Neural progenitor cell (in vitro differentiated cells): ENCODE measurements around the gene PRR16. TPM values are rescaled to one million over a fixed set of nuclear protein-coding genes. Genes with fewer than 3 reads are reported as not detected.

ENCODE experiments used
- DNase-seq: peaks from one replicate; pipeline ENCODE4 v3.0.0-alpha.2; 2016; ENCODE audit warnings: low spot score
- H2AFZ ChIP-seq: fragments of 200-600 bp; sonication (generic); replicated peaks from 2 replicates; pipeline ENCODE4 v1.6.1; 2016; ENCODE audit warnings: antibody characterized with exemption
- H3F3A ChIP-seq: fragments of 200-600 bp; sonication (generic); 2 replicates; pipeline ENCODE4 v1.6.1; 2016; ENCODE audit warnings: antibody characterized with exemption, low read depth
- H3K27ac ChIP-seq: fragments of 200-600 bp; sonication (generic); 2 replicates; pipeline ENCODE4 v1.5.1; 2016; ENCODE audit warnings: mild to moderate bottlenecking
- H3K27me3 ChIP-seq: fragments of 200-600 bp; sonication (generic); 2 replicates; pipeline ENCODE4 v1.6.1; 2016; ENCODE audit warnings: mild to moderate bottlenecking, moderate library complexity
- H3K36me3 ChIP-seq: fragments of 200-600 bp; sonication (generic); 2 replicates; pipeline ENCODE4 v1.5.1; 2016
- H3K4me1 ChIP-seq: fragments of 200-600 bp; sonication (generic); 2 replicates; pipeline ENCODE4 v1.6.1; 2016; ENCODE audit warnings: mixed run types
- H3K4me2 ChIP-seq: fragments of 200-600 bp; sonication (generic); 2 replicates; pipeline ENCODE4 v1.6.1; 2016
- H3K4me3 ChIP-seq: fragments of 200-600 bp; sonication (generic); 2 replicates; pipeline ENCODE4 v1.5.1; 2016
- H3K79me2 ChIP-seq: fragments of 200-600 bp; sonication (generic); 2 replicates; pipeline ENCODE4 v1.6.1; 2016; ENCODE audit warnings: low read depth
- H3K9ac ChIP-seq: fragments of 200-600 bp; sonication (generic); 2 replicates; pipeline ENCODE4 v1.6.1; 2016
- H3K9me3 ChIP-seq: fragments of 200-600 bp; sonication (generic); 2 replicates; pipeline ENCODE4 v1.5.1; 2016; ENCODE audit warnings: low read depth
- H4K20me1 ChIP-seq: fragments of 200-600 bp; sonication (generic); 2 replicates; pipeline ENCODE4 v1.6.1; 2016; ENCODE audit warnings: low read depth
- H3K27ac Mint-ChIP-seq: 3 replicates; pipeline ENCODE4 v1.8.0; 2021; ENCODE audit warnings: mixed read lengths
- H3K27me3 Mint-ChIP-seq: 2 replicates; pipeline ENCODE4 v1.8.0; 2022; ENCODE audit warnings: low read depth, mild to moderate bottlenecking, inconsistent platforms, moderate library complexity, mixed read lengths; ENCODE audit not compliant: insufficient read depth
- H3K36me3 Mint-ChIP-seq: 3 replicates; pipeline ENCODE4 v1.8.0; 2021; ENCODE audit warnings: mixed read lengths
- H3K4me1 Mint-ChIP-seq: 3 replicates; pipeline ENCODE4 v1.8.0; 2021; ENCODE audit warnings: mixed read lengths
- H3K4me3 Mint-ChIP-seq: 3 replicates; pipeline ENCODE4 v1.8.0; 2021; ENCODE audit warnings: mild to moderate bottlenecking, moderate library complexity, mixed read lengths
- H3K9me3 Mint-ChIP-seq: 3 replicates; pipeline ENCODE4 v1.8.0; 2020; ENCODE audit warnings: mixed read lengths
- CTCF ChIP-seq: fragments of 200-600 bp; sonication (generic); IDR thresholded peaks from 2 replicates; pipeline ENCODE4 v1.5.1; 2017; ENCODE audit warnings: antibody characterized with exemption, mild to moderate bottlenecking
- EZH2 ChIP-seq: fragments of 200-600 bp; sonication (generic); IDR thresholded peaks from 2 replicates; pipeline ENCODE4 v1.6.1; 2017; ENCODE audit warnings: antibody characterized with exemption, mild to moderate bottlenecking, moderate library complexity
- EZH2phosphoT487 ChIP-seq: fragments of 200-600 bp; sonication (generic); IDR thresholded peaks from 2 replicates; pipeline ENCODE4 v1.6.1; 2017; ENCODE audit warnings: antibody characterized with exemption
- total RNA-seq: library from RNA; depleted of rRNA; stranded (reverse); fragments of >200 nt; gene quantifications from 2 replicates; pipeline ENCODE4 v1.2.3, GENCODE V29; 2015; ENCODE audit warnings: low replicate concordance

The PRR16 gene
- total RNA-seq, 1 donor from 2014 or later: not detected

- H3K9me3 Mint-ChIP-seq: no peaks in the 10 kb centered on the region
- no peak for DNase-seq
- no peaks in the 10 kb centered on the region for H3K79me2 ChIP-seq
- H3K4me1 Mint-ChIP-seq: no peaks in the 10 kb centered on the region
- no peaks in the 10 kb centered on the region for H3K27me3 Mint-ChIP-seq
- no peak overlapping the region for H2AFZ ChIP-seq
- TF ChIP-seq EZH2phosphoT487: no peak
- H3K9ac ChIP-seq: no peak overlapping the region
- no peaks in the 10 kb centered on the region for H3K36me3 Mint-ChIP-seq
- H3K4me1 ChIP-seq: no peaks in the 10 kb centered on the region
- no peak overlapping the region for H3K27ac ChIP-seq
- H3K4me3 ChIP-seq: no peak overlapping the region
- no peak overlapping the region for H3K27ac Mint-ChIP-seq
- H3K27me3 ChIP-seq: no peaks in the 10 kb centered on the region
- H4K20me1 ChIP-seq: no peaks in the 10 kb centered on the region
- no peaks in the 10 kb centered on the region for H3K36me3 ChIP-seq
- H3K4me2 ChIP-seq: no peak overlapping the region
- H3F3A ChIP-seq: no peaks in the 10 kb centered on the region
- no peaks in the 10 kb centered on the region for H3K9me3 ChIP-seq
- H3K4me3 Mint-ChIP-seq: no peak overlapping the region
Observed at GRCh38 chr5:120499876-120500563, 35.9 kb downstream of the PRR16 start.

- H3K4me3 Mint-ChIP-seq: no peak overlapping the region
- H3K9me3 Mint-ChIP-seq: no peaks in the 10 kb centered on the region
- Histone ChIP-seq H3F3A (no peaks in the 10 kb centered on the region), H3K4me1 (no peaks in the 10 kb centered on the region), H3K27ac (no peak overlapping the region), H3K27me3 (no peaks in the 10 kb centered on the region), H2AFZ (no peak overlapping the region), H4K20me1 (no peaks in the 10 kb centered on the region), H3K79me2 (no peaks in the 10 kb centered on the region), H3K4me2 (no peak overlapping the region), H3K36me3 (no peaks in the 10 kb centered on the region), H3K9ac (no peak overlapping the region), H3K9me3 (no peaks in the 10 kb centered on the region), H3K4me3 (no peak overlapping the region)
- no peaks in the 10 kb centered on the region for H3K4me1 Mint-ChIP-seq
- no peaks in the 10 kb centered on the region for H3K36me3 Mint-ChIP-seq
- no peak overlapping the region for H3K27ac Mint-ChIP-seq
- H3K27me3 Mint-ChIP-seq: no peaks in the 10 kb centered on the region
- TF ChIP-seq EZH2 (no peak), EZH2phosphoT487 (no peak), CTCF (no peak)
- no peak for DNase-seq
Observed at GRCh38 chr5:120502531-120502930, 38.4 kb downstream of the PRR16 start.

GRCh38 chr5:120503341-120503740 lies 39.2 kb downstream of the PRR16 start:
- Histone ChIP-seq H4K20me1 (no peaks in the 10 kb centered on the region), H3K4me2 (no peak overlapping the region), H3K9ac (no peak overlapping the region), H3K79me2 (no peaks in the 10 kb centered on the region), H3K4me1 (no peaks in the 10 kb centered on the region), H3K27ac (no peak overlapping the region), H2AFZ (no peak overlapping the region), H3K36me3 (no peaks in the 10 kb centered on the region), H3F3A (no peaks in the 10 kb centered on the region), H3K4me3 (no peak overlapping the region), H3K27me3 (no peaks in the 10 kb centered on the region), H3K9me3 (no peaks in the 10 kb centered on the region)
- H3K36me3 Mint-ChIP-seq: no peaks in the 10 kb centered on the region
- peaks cover 3% of the 10 kb centered on the region for H3K4me1 Mint-ChIP-seq
- H3K4me3 Mint-ChIP-seq: no peak overlapping the region
- H3K9me3 Mint-ChIP-seq: no peaks in the 10 kb centered on the region
- no peaks in the 10 kb centered on the region for H3K27me3 Mint-ChIP-seq
- no peak for TF ChIP-seq CTCF
- TF ChIP-seq EZH2phosphoT487: no peak
- no peak for TF ChIP-seq EZH2
- DNase-seq: no peak
- H3K27ac Mint-ChIP-seq: no peak overlapping the region

- no peak overlapping the region for H3K27ac Mint-ChIP-seq
- Histone ChIP-seq H4K20me1 (no peaks in the 10 kb centered on the region), H3K27me3 (no peaks in the 10 kb centered on the region), H3K4me1 (no peaks in the 10 kb centered on the region), H3F3A (no peaks in the 10 kb centered on the region), H3K36me3 (no peaks in the 10 kb centered on the region), H3K9ac (no peak overlapping the region), H3K79me2 (no peaks in the 10 kb centered on the region), H3K9me3 (no peaks in the 10 kb centered on the region), H2AFZ (no peak overlapping the region), H3K4me2 (no peak overlapping the region), H3K27ac (no peak overlapping the region), H3K4me3 (no peak overlapping the region)
- H3K9me3 Mint-ChIP-seq: no peaks in the 10 kb centered on the region
- H3K27me3 Mint-ChIP-seq: no peaks in the 10 kb centered on the region
- no peaks in the 10 kb centered on the region for H3K36me3 Mint-ChIP-seq
- TF ChIP-seq EZH2 (no peak), EZH2phosphoT487 (no peak), CTCF (no peak)
- no peak overlapping the region for H3K4me3 Mint-ChIP-seq
- H3K4me1 Mint-ChIP-seq: peaks cover 3% of the 10 kb centered on the region
- DNase-seq: no peak
Observed at GRCh38 chr5:120504057-120504456, 40.0 kb downstream of the PRR16 start.
